Activated effector memory CD4-positive, alpha-beta T cell treated with Interleukin-2 at 50 U/mL for 16 hours (primary cell): ENCODE results near the gene HES4.
"Not testable (repeated sequence)": the region's sequence is repeated elsewhere in the genome, so short reads cannot be mapped to it uniquely, and the experiment has no call there.

Experiments
- DNase-seq: peaks from one replicate; pipeline ENCODE4 v3.0.0-alpha.2; 2020

The HES4 gene

GRCh38 chr1:1017397-1018320, 17.8 kb upstream of the HES4 start:
- DNase-seq = not testable (repeated sequence)

DNA sequence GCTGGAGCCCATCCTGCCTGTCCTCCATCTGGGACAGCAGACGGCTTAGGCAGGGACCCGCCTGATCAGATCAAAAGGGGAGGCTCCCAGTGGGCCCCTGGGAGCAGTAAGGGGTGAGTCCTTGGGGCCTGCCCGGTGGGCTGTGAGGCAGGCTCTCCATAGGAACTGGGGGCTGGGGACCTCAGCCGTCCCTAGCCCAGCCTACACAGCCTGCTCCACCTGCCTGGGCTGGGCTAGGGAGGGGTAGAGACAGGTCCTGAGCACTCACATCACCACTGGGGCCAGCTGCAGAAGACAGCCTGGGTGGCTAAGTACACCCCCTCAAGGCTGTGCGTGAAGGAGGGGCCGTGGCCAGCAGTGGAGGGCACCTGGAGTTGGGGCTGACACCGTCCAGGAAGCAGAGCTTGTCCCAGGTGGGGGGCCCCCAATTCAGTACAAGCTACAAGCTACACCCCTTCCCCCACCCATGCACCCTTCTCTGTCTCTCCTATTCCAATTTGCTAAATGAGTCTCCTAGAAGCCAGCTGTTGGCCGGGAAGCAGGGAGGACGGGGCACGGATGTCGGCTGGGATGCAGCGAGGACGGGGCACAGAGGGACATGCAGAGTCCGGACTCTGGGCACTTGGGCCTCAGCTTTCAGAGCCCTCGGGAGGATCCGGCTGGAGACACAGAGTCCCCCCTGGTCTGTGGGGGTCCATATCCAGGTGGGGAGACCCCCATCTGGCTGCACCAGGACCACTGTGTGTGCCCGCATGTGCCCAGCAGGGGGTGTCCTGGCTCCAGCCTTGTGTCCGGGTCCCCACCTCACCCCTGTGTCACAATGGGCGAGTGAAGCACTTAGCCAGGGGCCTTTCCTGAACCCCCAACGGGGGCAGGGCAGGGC, 15.1 kb upstream of the HES4 start:
- no peak for DNase-seq

DNA sequence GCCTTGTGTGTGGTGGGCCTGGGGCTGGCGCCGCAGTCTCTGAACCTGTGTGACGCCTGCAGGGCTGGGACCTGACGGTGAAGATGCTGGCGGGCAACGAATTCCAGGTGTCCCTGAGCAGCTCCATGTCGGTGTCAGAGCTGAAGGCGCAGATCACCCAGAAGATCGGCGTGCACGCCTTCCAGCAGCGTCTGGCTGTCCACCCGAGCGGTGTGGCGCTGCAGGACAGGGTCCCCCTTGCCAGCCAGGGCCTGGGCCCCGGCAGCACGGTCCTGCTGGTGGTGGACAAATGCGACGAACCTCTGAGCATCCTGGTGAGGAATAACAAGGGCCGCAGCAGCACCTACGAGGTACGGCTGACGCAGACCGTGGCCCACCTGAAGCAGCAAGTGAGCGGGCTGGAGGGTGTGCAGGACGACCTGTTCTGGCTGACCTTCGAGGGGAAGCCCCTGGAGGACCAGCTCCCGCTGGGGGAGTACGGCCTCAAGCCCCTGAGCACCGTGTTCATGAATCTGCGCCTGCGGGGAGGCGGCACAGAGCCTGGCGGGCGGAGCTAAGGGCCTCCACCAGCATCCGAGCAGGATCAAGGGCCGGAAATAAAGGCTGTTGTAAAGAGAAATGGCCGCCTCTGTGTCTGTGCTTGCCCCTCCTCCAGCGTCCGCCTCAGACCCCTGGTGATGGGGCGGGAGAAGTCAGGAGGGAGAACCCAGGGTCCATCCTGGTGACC, 14.2 kb upstream of the HES4 start:
- DNase-seq = peak; percentile 33

DNA sequence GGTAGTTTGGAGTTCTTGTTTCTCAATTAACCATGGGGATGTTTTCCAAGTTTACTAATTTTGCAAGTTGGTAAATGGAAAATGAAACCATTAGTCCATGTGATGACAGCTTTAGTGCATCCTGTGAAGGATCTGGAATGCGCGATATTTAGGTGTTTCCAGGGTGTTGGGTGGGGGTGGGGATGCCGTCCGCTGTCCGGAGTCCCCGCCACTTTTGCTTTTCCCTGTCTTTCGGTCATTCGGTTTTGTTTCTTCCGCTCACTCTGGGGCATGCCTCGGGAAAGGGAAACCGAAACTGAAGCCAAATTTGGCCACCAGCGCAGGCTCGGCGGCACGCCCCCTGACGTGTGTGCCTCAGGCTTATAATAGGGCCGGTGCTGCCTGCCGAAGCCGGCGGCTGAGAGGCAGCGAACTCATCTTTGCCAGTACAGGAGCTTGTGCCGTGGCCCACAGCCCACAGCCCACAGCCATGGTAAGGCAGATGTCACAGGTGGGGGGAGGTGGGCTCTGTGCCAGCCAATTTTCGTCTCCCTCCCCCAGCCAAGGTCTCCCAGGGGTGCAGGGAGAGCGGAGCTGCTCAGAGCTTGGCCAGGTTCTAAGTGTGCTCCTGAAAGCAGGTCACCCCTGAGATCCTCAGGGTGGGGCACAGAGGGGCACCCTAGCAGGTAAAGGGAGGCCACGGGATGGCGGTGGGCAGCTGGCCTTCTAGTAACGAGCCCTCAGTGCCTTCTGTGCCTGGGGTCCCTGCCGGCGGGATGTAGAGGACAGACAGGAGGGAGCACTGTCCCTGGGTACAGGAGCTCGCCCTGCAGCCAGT, 13.4 kb upstream of the HES4 start, which contains the start of gene ISG15:
ISG15 (plus strand) TSS at position 393 of the 817 bp plus-strand sequence; CDS start at position 470, 77 bp downstream.
- peak; percentile 84 for DNase-seq

- not testable (repeated sequence) for DNase-seq
Observed at GRCh38 chr1:1012736-1013104, 12.8 kb upstream of the HES4 start.

DNA sequence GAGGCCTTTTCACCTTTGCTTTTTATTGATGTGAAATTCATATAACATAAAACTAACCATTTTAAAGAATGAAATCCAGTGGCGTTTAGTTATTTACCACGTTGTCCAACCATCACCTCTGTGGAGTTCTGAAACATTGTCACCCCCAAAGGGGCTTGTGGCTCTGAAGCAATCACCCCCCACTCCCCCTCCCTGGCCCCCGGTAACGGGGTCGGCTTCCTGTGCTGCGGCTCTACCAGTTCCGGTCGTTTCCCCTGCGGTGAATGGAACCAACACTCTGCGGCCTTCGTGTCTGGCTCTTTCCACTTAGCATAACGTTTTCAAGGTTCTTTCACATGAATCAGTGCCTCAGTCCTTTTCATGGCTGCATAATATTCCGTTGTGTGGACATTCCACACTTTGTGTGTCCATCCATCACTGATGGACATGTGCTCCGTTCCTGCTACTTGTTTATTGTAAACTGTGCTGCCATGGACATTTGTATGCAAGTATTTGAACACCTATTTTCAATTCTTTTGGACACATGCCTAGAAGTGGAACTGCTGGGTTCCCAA, 11.6 kb upstream of the HES4 start:
- DNase-seq = no peak

DNA sequence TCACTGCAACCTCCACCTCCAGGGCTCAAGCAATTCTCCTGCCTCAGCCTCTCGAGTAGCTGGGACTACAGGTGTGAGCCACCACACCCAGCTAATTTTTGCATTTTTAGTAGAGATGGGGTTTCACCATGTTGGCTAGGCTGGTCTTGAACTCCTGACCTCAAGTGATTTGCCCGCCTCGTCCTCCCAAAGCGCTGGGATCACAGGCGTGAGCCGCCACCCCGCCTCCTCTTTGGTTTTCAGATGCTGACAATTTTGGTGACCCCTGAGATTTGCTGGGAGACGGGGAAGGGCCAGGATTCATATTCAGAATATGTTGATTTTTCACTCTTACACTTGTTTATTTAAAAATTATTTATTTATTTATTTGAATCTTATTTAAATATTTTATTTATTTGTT, 10.2 kb upstream of the HES4 start:
- DNase-seq = not testable (repeated sequence)

DNA sequence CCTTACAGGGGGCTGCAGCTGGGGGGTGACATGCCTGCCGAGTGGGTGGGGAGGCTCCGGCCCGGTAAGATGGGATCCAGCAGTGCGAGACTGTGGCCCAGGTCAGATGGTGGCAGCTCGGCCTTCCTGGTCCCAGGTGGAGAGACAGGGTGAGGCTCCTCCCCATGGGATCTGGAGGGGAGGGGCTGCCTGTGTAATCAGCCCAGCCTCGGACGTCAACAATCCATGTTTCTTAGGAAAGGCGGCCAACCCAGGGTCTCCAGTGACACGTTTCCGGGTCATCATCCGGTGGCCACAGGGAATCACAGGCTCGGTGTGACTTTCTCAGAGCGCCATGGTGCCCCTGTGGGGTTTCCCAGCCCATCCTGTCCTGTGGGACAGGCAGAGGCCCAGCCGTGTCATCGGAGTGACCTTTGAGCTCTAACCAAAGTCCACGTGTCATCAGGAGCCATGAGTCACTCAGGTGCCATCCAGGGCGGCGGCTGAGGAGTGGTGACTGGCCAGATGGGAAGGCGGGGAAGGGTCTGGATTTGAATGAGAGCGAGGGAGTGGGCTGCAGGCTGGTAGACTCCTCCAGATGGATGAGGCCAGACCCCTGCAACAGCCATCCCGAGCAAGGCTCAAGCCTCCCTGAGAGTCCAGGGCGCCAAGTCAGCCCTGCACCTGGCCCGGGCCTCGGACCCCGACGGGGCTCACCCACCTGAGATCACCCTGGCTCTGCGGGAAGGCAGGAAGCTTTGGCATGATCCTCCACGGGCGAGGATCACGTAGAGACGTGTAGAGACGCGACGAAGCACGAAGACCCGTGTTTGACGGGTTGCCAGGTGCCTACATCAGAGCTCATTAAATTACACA, 6.6 kb upstream of the HES4 start:
- DNase-seq = no peak

GRCh38 chr1:1005774-1006304, 5.9 kb upstream of the HES4 start:
- DNase-seq = no peak

- no peak for DNase-seq
Observed at GRCh38 chr1:1004780-1005697, 5.1 kb upstream of the HES4 start.

GRCh38 chr1:1004420-1004779, 4.5 kb upstream of the HES4 start:
- DNase-seq = no peak

GRCh38 chr1:1003618-1004419, 3.9 kb upstream of the HES4 start:
- DNase-seq = no peak

GRCh38 chr1:1001057-1001783, 1.3 kb upstream of the HES4 start:
- DNase-seq = no peak

DNA sequence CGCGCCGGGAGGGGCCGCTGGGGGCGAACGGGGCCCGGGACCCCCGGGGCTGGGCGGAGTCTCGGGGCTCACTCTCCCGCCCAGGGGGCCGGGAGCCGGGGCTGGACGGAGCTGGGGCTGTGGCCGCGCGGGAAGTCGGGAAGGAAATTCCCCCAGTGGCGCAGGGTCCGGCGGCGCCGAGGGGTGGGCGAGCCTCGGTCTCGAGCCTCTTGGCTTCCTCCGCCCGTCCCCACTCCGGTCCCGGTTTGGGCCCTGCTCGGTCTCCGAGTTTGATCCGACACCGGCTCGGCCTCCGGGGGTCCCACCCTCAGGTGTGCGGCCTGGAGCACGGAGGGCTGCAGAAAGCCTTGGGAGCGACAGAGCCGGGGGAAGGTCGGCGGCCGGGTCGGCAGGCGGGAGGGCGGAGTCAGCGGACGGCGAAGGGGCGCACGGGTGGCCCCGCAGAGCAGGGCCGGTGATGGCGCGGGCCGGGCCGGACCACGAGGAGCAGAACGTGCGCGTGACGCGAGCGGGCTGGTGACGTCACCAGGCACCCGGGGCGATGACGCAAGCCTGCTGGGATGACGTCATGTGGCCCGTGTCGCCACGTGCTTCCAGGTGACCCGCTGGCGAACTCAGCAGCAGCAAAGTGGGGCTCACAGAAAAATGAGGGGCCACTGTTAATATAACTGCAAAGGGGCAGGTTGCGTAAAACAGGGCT, 610 bp upstream of the HES4 start:
- peak; percentile 38 for DNase-seq

GRCh38 chr1:998995-999724, 737 bp downstream of the HES4 start:
- DNase-seq = no peak

DNA sequence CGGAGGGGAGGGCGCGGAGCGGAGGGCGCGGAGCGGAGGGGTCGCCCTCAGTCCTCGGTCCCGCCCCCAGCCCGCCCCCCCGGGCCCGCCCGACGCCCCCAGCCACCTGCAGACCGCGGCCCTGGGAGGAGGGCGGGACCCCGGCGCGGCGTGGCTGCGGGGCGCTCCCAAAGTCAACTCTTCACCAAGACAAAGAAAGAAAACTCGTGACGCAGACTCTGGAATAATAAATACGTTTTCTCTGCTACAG, 1.2 kb downstream of the HES4 start:
- no peak for DNase-seq
